Lower leg skin (tissue), 4 donors: ENCODE results near the gene RNF14. TPM values are rescaled to one million over a fixed set of nuclear protein-coding genes. Genes with fewer than 3 reads are reported as not detected.
"Not testable (repeated sequence)": the region's sequence is repeated elsewhere in the genome, so short reads cannot be mapped to it uniquely, and the experiment has no call there.

Experiments used
- DNase-seq, 2 donors: peaks; one replicate each; pipeline ENCODE4 v3.0.0-alpha.2; 2019; ENCODE audit warnings: low spot score in 2 of 2
- H3K4me3 ChIP-seq: fragments of 200-600 bp; sonication (generic); 2 replicates; pipeline ENCODE4 v1.5.1; 2017; ENCODE audit warnings: mild to moderate bottlenecking, low read depth; ENCODE audit not compliant: poor library complexity, severe bottlenecking
- POLR2A ChIP-seq, 2 donors: fragments of 450-650 bp; IDR thresholded peaks; one replicate each; pipeline ENCODE4 v1.6.1; 2016 to 2017; ENCODE audit warnings: antibody characterized with exemption in 2 of 2, mild to moderate bottlenecking in 1 of 2, moderate library complexity in 1 of 2
- WGBS, 2 donors: methylation state at CpG; one replicate each; pipeline ENCODE4 v1.1.5; 2018; 5-methylcytosine and 5-hydroxymethylcytosine counted together
- intact Hi-C: fragments of 100-400 bp; cut with DNase I; formaldehyde crosslinking; loops from one replicate; pipeline ENCODE4 v1.15.0; 2023; ENCODE audit warnings: low total_unique reads
- total RNA-seq, 4 donors: library from RNA; depleted of rRNA; stranded (reverse); fragments of >200 nt; gene quantifications; one replicate each; pipeline ENCODE4 v1.1.0, GENCODE V29; 2016
- TF ChIP-seq, protein P1 (sequence below), 3 donors: fragments of 450-650 bp; IDR thresholded peaks; one replicate each; pipeline ENCODE4 v1.5.1; 2016; ENCODE audit warnings: antibody characterized with exemption in 3 of 3, mild to moderate bottlenecking in 3 of 3, moderate library complexity in 2 of 3

Gene RNF14, protein sequence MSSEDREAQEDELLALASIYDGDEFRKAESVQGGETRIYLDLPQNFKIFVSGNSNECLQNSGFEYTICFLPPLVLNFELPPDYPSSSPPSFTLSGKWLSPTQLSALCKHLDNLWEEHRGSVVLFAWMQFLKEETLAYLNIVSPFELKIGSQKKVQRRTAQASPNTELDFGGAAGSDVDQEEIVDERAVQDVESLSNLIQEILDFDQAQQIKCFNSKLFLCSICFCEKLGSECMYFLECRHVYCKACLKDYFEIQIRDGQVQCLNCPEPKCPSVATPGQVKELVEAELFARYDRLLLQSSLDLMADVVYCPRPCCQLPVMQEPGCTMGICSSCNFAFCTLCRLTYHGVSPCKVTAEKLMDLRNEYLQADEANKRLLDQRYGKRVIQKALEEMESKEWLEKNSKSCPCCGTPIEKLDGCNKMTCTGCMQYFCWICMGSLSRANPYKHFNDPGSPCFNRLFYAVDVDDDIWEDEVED
- 10 to 100 TPM; 32.2 to 57.3 (median 48.8) TPM for total RNA-seq

DNA sequence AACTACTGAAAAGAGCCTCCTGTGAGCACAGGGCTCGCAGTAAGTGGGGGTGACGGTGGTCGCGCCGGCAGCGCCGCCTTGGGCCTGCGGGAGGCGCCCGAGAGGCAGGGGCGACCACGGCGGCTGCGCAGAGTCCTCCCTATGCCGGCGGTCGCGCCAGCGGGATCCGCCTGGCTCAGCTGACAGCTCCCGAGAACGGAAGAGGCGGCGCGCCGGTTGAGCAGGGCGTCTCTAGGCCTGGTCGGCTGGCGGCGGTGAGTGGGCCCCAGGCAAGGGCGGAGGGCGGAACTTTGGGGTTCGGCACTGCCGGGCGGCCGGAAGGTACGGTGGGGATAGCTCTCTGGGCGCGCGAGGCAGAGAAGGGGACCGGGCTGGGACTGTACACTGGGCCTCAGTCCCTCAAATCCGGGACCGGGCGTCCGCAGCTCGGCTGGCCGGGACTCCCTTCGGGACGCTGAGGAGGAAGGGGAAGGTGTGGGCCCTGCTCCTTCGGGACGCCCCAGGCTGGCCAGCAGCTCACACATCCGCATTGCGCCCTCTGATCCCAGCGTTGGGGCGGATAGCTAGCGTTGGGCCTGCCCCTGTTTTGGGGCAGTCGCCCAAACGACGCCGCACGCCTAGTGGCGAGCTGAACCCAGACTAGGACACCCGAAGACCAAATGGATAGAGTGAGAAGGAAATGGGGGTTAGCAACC, at the start of gene RNF14:
Gene RNF14, plus strand, starts transcription at position 192 of the 695 bp plus-strand sequence. CDS start 4,484 bp downstream, outside the sequence.
- intact Hi-C loops = no loop called here
- H3K4me3 ChIP-seq = peak within 1 kb of the TSS; percentile 51

DNA sequence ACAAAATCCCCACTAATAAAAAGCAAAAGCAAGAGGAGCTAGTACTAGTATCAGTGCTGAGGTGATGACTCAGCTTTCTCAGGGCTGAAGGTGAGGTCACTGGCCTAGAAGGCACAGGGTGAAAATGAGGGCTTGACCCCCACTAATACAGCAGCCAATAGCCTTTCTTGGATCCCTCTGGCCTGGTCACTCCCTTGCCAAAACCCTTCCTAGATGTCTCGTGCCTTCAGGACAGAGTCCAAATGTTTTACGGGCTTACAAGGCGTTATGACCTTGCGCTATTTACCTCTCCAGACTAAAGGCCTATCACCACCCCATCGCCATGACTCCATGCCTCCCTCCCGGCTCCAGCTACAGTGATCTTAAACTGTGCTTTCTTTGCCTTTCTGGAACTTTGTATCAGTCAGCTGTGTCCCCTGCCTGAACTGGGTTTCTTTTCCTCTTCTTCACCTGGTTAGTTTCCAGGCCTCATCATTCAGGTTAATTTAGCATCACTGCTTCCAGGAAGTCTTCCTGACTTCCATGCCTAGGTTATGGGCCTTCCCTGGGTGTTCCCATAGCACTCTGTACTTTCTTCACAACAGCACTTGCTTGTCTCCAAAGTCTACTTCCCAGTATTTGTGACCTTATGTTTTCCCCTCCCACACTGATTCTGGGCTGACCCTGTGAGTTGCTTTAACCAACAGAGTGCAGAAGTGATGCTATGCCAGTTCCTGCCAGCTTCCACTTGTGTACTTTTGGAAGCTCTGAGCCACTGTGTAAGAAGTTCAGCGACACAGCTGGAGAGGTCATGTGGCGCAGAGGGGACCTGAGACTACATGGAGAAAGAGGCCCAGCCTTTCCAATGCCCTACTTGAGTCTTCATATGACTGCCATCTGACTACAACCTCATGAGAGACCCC, 49.4 kb upstream of the RNF14 start:
- TF ChIP-seq, protein P1, sequence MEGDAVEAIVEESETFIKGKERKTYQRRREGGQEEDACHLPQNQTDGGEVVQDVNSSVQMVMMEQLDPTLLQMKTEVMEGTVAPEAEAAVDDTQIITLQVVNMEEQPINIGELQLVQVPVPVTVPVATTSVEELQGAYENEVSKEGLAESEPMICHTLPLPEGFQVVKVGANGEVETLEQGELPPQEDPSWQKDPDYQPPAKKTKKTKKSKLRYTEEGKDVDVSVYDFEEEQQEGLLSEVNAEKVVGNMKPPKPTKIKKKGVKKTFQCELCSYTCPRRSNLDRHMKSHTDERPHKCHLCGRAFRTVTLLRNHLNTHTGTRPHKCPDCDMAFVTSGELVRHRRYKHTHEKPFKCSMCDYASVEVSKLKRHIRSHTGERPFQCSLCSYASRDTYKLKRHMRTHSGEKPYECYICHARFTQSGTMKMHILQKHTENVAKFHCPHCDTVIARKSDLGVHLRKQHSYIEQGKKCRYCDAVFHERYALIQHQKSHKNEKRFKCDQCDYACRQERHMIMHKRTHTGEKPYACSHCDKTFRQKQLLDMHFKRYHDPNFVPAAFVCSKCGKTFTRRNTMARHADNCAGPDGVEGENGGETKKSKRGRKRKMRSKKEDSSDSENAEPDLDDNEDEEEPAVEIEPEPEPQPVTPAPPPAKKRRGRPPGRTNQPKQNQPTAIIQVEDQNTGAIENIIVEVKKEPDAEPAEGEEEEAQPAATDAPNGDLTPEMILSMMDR (IDR thresholded peaks at IDR 0.05) = no peak
- no peak for TF ChIP-seq POLR2A (IDR thresholded peaks at IDR 0.05)

More for the DNA sequence above, at the start of gene RNF14:
- peak in 1 of 2 donors; percentile 70 for TF ChIP-seq POLR2A (IDR thresholded peaks at IDR 0.05)
- TF ChIP-seq, protein P1 (IDR thresholded peaks at IDR 0.05) = peak in 1 of 3 donors; percentile 81
- WGBS, 2 donors = 0 to 1% methylated on average over 16 to 63 of the region's 63 CpGs
- DNase-seq = peak; percentile 92 to 98

DNA sequence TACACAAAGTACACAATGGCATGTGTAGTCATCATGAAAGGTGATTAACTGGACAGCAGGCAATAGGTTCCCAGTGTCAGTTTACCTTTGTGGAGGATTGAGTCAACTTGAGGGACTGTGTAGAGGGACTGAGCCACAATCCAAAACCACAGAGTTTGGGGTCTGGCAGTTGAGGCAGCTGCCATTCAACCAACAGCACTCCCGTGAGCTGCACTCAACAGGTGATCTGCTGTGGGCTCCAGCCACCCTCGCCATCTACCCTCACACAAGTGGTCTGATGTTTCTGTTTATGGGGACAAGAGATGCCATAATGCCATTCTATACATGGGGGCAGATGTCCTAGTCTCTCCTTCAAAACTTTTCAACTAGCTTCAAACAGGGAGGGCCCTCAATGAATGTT, 48.1 kb upstream of the RNF14 start:
- intact Hi-C loops = no loop called here
- DNase-seq = no peak
- 85 to 96% methylated on average over 2 of the region's 2 CpGs for WGBS, 2 donors
- H3K4me3 ChIP-seq = no peak overlapping the region
- TF ChIP-seq, protein P1 (IDR thresholded peaks at IDR 0.05) = no peak
- no peak for TF ChIP-seq POLR2A (IDR thresholded peaks at IDR 0.05)

More for the DNA sequence above, 49.4 kb upstream of the RNF14 start:
- peak in 1 of 2 donors; percentile 52 for DNase-seq
- H3K4me3 ChIP-seq = no peak overlapping the region
- intact Hi-C loops = no loop called here
- 85 to 88% methylated on average over 8 of the region's 8 CpGs for WGBS, 2 donors

DNA sequence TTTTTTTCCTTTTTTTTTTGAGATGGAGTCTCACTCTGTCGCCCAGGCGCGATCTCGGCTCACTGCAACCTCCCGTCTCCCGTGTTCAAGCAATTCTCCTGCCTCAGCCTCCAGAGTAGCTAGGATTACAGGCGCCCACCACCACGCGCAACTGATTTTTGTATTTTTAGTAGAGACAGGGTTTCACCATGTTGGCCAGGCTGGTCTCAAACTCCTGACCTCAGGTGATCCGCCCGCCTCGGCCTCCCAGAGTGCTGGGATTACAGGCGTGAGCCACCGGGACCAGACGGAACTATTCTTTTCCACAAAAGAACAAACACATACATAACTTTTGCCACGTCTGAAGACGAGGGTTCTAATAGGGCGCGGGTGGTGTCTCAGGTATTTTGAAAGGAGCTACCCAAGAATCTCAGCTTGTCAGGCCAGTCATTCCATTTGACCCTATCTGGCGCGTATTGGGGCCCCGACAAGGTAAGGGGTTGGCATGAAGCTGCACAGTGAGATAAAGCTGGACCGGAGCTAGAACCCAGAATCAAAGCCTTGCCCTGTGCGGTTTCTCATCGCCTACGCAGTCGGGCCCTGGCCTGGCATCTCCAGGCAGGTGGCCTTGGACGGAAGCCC, 46.0 kb upstream of the RNF14 start:
- WGBS, 2 donors = 52 to 55% methylated on average over 28 of the region's 28 CpGs
- H3K4me3 ChIP-seq = peak overlapping the region; percentile 55
- intact Hi-C loops = not testable (repeated sequence)

DNA sequence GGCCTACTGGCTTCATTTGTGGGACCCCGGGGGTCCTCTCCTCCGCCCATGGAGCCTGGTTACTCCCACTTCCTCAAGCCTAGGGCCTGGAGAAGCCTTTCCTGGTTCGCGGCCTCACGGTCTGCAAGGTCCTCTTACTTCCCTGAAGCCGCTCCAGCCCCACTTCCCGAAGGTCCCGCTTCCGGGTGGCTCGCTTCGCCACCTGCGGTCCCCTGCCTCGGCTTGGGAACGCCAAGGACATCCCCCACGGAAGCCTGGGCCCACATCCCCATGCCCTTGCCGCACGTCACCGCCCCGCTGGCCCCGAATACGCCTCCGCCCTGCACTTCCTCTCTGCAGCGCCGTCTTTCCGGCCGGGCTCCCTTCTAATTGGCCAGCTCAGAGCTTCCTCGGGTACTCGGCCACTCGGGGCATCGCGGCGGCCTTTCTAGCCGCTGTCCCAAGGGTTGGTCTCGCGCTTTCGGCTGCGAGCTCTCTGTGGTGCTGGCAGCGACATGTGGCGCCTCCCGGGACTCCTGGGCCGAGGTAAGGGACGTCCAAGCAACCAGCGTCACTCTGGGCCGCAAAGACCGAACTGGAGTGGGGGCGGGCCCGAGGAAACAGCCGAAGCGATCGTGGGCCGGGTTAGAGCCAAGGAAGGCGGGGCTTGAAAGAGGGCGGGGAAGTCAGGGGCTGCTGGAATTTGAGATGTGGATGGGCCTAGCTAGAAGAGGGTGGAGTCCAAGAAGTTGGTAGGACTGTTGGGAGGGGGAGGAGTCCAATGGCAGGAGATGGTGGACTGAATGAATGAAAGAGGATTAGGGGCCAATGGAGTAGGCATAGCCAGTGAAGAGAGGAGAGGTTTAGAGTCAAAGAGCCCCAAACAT, 45.2 kb upstream of the RNF14 start, which contains the start of gene DELE1:
Gene DELE1, plus strand, starts transcription at position 424 of the 866 bp plus-strand sequence. Its CDS starts 71 bp downstream, at position 495.
- TF ChIP-seq POLR2A (IDR thresholded peaks at IDR 0.05) = peak in 1 of 2 donors; percentile 69
- TF ChIP-seq, protein P1 (IDR thresholded peaks at IDR 0.05) = no peak
- peak; percentile 93 to 99 for DNase-seq
- intact Hi-C loops = no loop called here
- WGBS, 2 donors = 0 to 1% methylated on average over 50 to 53 of the region's 53 CpGs
- H3K4me3 ChIP-seq = peak within 1 kb of the TSS; percentile 55

More for the DNA sequence above, 46.0 kb upstream of the RNF14 start:
- not testable (repeated sequence) for DNase-seq
